Osteocyte (in vitro differentiated cells): Measurements from ENCODE around the gene GRIK4. TPM values are rescaled to one million over a fixed set of nuclear protein-coding genes. Genes with fewer than 3 reads are reported as not detected.

ENCODE experiments used
- DNase-seq: peaks from one replicate; pipeline ENCODE4 v3.0.0; 2021; ENCODE audit warnings: mixed read lengths; ENCODE audit not compliant: unreplicated experiment; ENCODE audit errors: extremely low spot score
- H3K27ac Mint-ChIP-seq: one replicate; pipeline ENCODE4 v1.8.0; 2021; ENCODE audit warnings: mild to moderate bottlenecking, mixed read lengths; ENCODE audit not compliant: unreplicated experiment
- H3K27me3 Mint-ChIP-seq: one replicate; pipeline ENCODE4 v1.8.0; 2021; ENCODE audit warnings: mixed read lengths; ENCODE audit not compliant: unreplicated experiment
- H3K36me3 Mint-ChIP-seq: one replicate; pipeline ENCODE4 v1.8.0; 2021; ENCODE audit warnings: mixed read lengths; ENCODE audit not compliant: unreplicated experiment
- H3K4me1 Mint-ChIP-seq: one replicate; pipeline ENCODE4 v1.8.0; 2021; ENCODE audit warnings: mixed read lengths; ENCODE audit not compliant: unreplicated experiment
- H3K4me3 Mint-ChIP-seq: one replicate; pipeline ENCODE4 v1.8.0; 2021; ENCODE audit warnings: mild to moderate bottlenecking, moderate library complexity, mixed read lengths; ENCODE audit not compliant: unreplicated experiment
- H3K9me3 Mint-ChIP-seq: one replicate; pipeline ENCODE4 v1.8.0; 2021; ENCODE audit warnings: mixed read lengths; ENCODE audit not compliant: unreplicated experiment
- total RNA-seq: library from RNA; stranded (reverse); gene quantifications from 2 replicates; pipeline ENCODE4 v1.2.1, GENCODE V29; 2021
- TF ChIP-seq, protein P1 (sequence below): fragments of 200-600 bp; sonication (generic); IDR thresholded peaks from 2 replicates; pipeline ENCODE4 v1.5.0; 2021; ENCODE audit warnings: antibody characterized with exemption, mild to moderate bottlenecking, moderate library complexity

The GRIK4 gene
- total RNA-seq, 1 donor from 2014 or later, result 0.11 TPM

- DNase-seq, result no peak
- H3K36me3 Mint-ChIP-seq, result no peaks in the 10 kb centered on the region
- no peak overlapping the region for H3K27ac Mint-ChIP-seq
These were observed 426.0 kb downstream of the GRIK4 start for GRCh38 chr11:120937501-120937900.

DNA sequence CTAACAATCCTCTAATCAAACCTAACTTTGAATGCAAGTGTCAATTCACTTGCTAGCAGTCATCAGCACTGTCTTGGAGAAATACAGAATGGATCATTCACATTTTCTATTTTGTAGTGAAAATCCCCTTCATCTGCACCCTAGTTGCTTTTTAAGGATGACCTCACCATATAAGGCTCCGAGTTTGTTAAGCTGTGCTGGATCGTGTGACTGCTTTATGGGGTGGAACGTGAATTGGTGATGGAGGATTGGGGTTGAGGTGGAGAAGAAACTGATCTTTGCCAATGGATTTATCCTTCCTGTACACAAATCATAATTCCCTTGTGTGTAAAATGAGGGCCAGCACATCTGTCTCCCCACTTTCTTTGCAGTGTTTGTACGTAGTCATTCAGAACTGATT is 426.7 kb downstream of the GRIK4 start:
- Mint-ChIP-seq H3K4me1 (no peaks in the 10 kb centered on the region), H3K27me3 (peaks cover 2% of the 10 kb centered on the region), H3K9me3 (no peaks in the 10 kb centered on the region), H3K36me3 (no peaks in the 10 kb centered on the region), H3K27ac (no peak overlapping the region), H3K4me3 (no peak overlapping the region)
- TF ChIP-seq, protein P1, sequence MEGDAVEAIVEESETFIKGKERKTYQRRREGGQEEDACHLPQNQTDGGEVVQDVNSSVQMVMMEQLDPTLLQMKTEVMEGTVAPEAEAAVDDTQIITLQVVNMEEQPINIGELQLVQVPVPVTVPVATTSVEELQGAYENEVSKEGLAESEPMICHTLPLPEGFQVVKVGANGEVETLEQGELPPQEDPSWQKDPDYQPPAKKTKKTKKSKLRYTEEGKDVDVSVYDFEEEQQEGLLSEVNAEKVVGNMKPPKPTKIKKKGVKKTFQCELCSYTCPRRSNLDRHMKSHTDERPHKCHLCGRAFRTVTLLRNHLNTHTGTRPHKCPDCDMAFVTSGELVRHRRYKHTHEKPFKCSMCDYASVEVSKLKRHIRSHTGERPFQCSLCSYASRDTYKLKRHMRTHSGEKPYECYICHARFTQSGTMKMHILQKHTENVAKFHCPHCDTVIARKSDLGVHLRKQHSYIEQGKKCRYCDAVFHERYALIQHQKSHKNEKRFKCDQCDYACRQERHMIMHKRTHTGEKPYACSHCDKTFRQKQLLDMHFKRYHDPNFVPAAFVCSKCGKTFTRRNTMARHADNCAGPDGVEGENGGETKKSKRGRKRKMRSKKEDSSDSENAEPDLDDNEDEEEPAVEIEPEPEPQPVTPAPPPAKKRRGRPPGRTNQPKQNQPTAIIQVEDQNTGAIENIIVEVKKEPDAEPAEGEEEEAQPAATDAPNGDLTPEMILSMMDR, result no peak
- no peak for DNase-seq

More at GRCh38 chr11:120937501-120937900, 426.0 kb downstream of the GRIK4 start:
- Mint-ChIP-seq H3K9me3 (no peaks in the 10 kb centered on the region), H3K4me3 (no peak overlapping the region), H3K4me1 (no peaks in the 10 kb centered on the region), H3K27me3 (peaks cover 2% of the 10 kb centered on the region)
- TF ChIP-seq, protein P1, result no peak

DNA sequence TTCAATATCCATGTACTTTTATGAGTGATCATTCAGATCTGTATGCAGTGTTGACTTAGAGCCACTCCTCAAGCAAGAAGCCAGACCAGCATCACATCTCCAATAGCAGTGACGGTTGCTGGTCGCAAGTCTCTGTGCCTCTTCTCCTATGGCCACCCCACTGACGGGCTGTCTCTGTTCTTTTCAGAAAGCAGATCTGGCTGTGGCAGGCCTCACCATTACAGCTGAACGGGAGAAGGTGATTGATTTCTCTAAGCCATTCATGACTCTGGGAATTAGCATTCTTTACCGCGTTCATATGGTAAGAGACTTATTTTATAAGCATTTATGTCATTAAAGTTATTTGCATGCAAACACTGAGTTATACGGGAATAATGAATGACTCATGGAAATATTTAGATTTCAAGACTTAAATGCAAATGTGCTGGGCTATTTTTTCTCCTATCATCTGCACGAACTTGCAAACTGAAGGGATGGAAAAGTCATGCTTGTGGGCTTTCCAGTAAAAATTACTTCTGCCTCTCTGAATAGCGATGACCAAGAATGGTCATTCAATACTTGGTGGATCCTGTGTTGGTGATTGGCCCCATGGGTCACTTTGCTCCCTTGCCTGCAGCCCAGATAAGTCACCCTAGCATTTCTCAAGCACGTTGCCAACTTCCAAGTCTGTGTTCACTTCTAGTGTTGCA is 428.8 kb downstream of the GRIK4 start:
- Mint-ChIP-seq H3K4me1 (no peaks in the 10 kb centered on the region), H3K27ac (no peak overlapping the region), H3K27me3 (no peaks in the 10 kb centered on the region), H3K36me3 (no peaks in the 10 kb centered on the region), H3K4me3 (no peak overlapping the region), H3K9me3 (peaks cover 10% of the 10 kb centered on the region)
- DNase-seq, result no peak
- TF ChIP-seq, protein P1, result no peak

GRCh38 chr11:120941000-120941399 is 429.5 kb downstream of the GRIK4 start:
- H3K9me3 Mint-ChIP-seq, result peaks cover 11% of the 10 kb centered on the region
- H3K27me3 Mint-ChIP-seq, result no peaks in the 10 kb centered on the region
- no peak for DNase-seq
- H3K36me3 Mint-ChIP-seq, result no peaks in the 10 kb centered on the region
- TF ChIP-seq, protein P1, result no peak
- no peaks in the 10 kb centered on the region for H3K4me1 Mint-ChIP-seq
- H3K27ac Mint-ChIP-seq, result no peak overlapping the region
- H3K4me3 Mint-ChIP-seq, result no peak overlapping the region

GRCh38 chr11:120942701-120943100 is 431.2 kb downstream of the GRIK4 start:
- H3K4me3 Mint-ChIP-seq, result no peak overlapping the region
- H3K9me3 Mint-ChIP-seq, result peaks cover 11% of the 10 kb centered on the region
- no peaks in the 10 kb centered on the region for H3K36me3 Mint-ChIP-seq
- H3K27ac Mint-ChIP-seq, result no peak overlapping the region
- no peaks in the 10 kb centered on the region for H3K27me3 Mint-ChIP-seq
- DNase-seq, result no peak
- H3K4me1 Mint-ChIP-seq, result no peaks in the 10 kb centered on the region
- TF ChIP-seq, protein P1, result no peak
